ENCODE data around the gene WWOX. TPM values are rescaled to one million over a fixed set of nuclear protein-coding genes. Genes with fewer than 3 reads are reported as not detected.

WWOX gene
- total RNA-seq, 1 donor from 2014 or later, result 18.6 TPM

DNA sequence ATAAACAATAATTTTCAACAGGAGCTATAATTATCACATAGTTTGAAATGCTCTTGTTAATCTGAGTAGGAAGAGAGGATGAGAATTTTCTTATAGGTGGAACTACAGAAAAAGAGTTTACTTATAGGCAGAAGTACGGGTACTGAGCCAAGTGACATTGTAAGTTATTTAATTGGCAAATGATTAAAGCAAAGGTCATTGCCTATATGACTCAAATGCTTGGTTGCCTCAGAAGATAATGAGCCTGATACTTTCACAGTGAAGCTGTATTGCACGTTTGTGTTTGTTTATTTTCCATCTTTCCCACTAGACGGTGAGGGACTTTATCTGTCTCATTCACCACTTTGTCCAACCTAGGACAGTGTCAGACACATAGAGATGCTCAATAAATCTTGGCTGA lies 751.8 kb downstream of the WWOX start:
- Mint-ChIP-seq H3K27ac (ENCODE audit: unreplicated experiment) (no peak overlapping the region), H3K4me3 (ENCODE audit: unreplicated experiment) (no peak overlapping the region), H3K9me3 (ENCODE audit: unreplicated experiment) (no peaks in the 10 kb centered on the region), H3K4me1 (ENCODE audit: unreplicated experiment) (peaks cover 8% of the 10 kb centered on the region), H3K27me3 (ENCODE audit: unreplicated experiment) (no peaks in the 10 kb centered on the region), H3K36me3 (ENCODE audit: low read depth, unreplicated experiment) (no peaks in the 10 kb centered on the region)
- DNase-seq (ENCODE audit: low spot score), result no peak
- TF ChIP-seq, protein P1, sequence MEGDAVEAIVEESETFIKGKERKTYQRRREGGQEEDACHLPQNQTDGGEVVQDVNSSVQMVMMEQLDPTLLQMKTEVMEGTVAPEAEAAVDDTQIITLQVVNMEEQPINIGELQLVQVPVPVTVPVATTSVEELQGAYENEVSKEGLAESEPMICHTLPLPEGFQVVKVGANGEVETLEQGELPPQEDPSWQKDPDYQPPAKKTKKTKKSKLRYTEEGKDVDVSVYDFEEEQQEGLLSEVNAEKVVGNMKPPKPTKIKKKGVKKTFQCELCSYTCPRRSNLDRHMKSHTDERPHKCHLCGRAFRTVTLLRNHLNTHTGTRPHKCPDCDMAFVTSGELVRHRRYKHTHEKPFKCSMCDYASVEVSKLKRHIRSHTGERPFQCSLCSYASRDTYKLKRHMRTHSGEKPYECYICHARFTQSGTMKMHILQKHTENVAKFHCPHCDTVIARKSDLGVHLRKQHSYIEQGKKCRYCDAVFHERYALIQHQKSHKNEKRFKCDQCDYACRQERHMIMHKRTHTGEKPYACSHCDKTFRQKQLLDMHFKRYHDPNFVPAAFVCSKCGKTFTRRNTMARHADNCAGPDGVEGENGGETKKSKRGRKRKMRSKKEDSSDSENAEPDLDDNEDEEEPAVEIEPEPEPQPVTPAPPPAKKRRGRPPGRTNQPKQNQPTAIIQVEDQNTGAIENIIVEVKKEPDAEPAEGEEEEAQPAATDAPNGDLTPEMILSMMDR (IDR thresholded peaks at IDR 0.05; ENCODE audit: unreplicated experiment), result no peak

DNA sequence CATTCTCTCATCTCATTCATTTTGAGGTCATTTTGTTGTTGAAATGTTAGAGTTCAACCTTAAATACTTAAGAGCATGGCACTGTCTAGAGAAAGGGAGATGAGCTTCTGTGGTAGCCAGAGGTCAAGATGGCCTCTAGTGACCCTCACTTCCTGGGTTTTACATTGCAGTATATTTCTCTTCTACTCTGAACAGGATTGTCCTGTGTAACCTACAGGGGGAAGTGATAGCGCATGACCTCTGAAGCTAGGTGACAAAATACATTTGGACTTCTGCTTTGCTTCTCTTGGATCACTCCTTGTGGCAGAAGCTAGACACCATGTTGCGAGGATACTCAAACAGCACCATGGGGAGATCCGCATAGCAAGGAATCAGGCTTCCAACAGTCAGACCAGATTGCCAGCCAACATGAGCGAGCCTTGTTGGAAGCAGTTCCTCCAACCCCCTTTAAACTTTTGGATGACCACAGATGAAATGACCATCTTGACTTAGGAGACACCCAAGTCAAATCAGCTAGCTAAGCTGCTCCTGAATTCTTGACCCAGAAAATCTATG lies 752.7 kb downstream of the WWOX start:
- Mint-ChIP-seq H3K4me3 (ENCODE audit: unreplicated experiment) (no peak overlapping the region), H3K36me3 (ENCODE audit: low read depth, unreplicated experiment) (no peaks in the 10 kb centered on the region), H3K27me3 (ENCODE audit: unreplicated experiment) (no peaks in the 10 kb centered on the region), H3K9me3 (ENCODE audit: unreplicated experiment) (no peaks in the 10 kb centered on the region), H3K4me1 (ENCODE audit: unreplicated experiment) (peaks cover 8% of the 10 kb centered on the region), H3K27ac (ENCODE audit: unreplicated experiment) (no peak overlapping the region)
- DNase-seq (ENCODE audit: low spot score), result no peak
- TF ChIP-seq, protein P1 (IDR thresholded peaks at IDR 0.05; ENCODE audit: unreplicated experiment), result no peak

DNA sequence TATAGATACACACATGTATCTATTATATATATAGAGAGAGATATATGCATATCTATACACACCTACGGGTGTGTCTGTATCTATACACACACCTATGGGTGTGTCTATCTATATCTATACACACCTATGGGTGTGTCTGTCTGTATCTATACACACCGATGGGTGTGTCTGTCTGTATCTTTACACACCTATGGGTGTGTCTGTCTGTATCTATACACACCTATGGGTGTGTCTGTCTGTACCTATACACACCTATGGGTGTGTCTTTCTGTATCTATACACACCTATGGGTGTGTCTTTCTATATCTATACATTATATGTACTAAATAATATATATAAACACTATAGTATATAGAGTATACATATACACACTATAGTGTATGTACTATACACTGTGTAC lies 762.6 kb downstream of the WWOX start:
- Mint-ChIP-seq H3K4me3 (ENCODE audit: unreplicated experiment) (no peak overlapping the region), H3K9me3 (ENCODE audit: unreplicated experiment) (no peaks in the 10 kb centered on the region), H3K4me1 (ENCODE audit: unreplicated experiment) (no peaks in the 10 kb centered on the region), H3K36me3 (ENCODE audit: low read depth, unreplicated experiment) (no peaks in the 10 kb centered on the region), H3K27me3 (ENCODE audit: unreplicated experiment) (no peaks in the 10 kb centered on the region), H3K27ac (ENCODE audit: unreplicated experiment) (no peak overlapping the region)
- DNase-seq (ENCODE audit: low spot score), result no peak
- TF ChIP-seq, protein P1 (IDR thresholded peaks at IDR 0.05; ENCODE audit: unreplicated experiment), result no peak

DNA sequence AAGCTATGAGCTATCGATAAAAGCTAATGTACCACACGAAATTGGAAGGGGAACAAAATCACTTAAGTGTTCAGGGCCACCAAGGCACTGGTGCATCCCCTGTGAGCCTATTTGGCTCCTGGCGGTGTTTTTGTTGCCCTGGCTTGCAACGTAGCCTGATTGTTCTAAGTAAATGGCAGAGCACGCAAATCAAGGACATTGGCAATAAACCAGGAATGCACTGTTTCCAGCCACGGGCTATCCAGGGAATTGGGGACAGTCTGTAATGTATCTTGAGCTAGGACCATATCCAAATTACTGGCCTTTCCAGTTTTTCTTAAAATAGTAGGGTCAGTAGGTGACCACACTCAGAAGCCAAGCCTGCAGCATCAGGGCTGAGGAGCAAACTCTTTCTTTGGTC lies 767.1 kb downstream of the WWOX start:
- Mint-ChIP-seq H3K27me3 (ENCODE audit: unreplicated experiment) (no peaks in the 10 kb centered on the region), H3K4me1 (ENCODE audit: unreplicated experiment) (peaks cover 12% of the 10 kb centered on the region), H3K4me3 (ENCODE audit: unreplicated experiment) (no peak overlapping the region)

DNA sequence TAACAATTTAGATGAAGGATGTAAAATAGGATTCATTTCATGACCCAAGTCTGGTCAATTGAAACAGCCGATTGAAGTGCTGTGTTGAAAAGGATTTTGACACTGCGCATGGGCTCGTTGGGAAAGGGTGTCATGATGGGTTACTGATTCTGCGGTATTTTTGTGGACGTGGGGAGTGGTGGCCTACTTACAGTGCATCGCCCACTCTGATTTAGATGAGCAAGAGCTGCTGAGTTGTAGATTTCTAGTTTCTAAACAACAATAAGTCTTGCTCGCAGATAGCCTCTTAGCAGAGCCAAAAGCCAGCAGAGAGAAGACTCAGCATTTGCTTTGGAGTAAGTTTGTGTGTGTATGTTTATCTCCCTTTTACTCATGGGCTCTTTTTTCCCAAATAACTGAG lies 770.0 kb downstream of the WWOX start:
- no peaks in the 10 kb centered on the region for H3K27me3 Mint-ChIP-seq (ENCODE audit: unreplicated experiment)
- peaks cover 12% of the 10 kb centered on the region for H3K4me1 Mint-ChIP-seq (ENCODE audit: unreplicated experiment)
- DNase-seq (ENCODE audit: low spot score), result no peak
- H3K36me3 Mint-ChIP-seq (ENCODE audit: low read depth, unreplicated experiment), result no peaks in the 10 kb centered on the region
- H3K9me3 Mint-ChIP-seq (ENCODE audit: unreplicated experiment), result no peaks in the 10 kb centered on the region
- TF ChIP-seq, protein P1 (IDR thresholded peaks at IDR 0.05; ENCODE audit: unreplicated experiment), result no peak
- H3K4me3 Mint-ChIP-seq (ENCODE audit: unreplicated experiment), result no peak overlapping the region
- H3K27ac Mint-ChIP-seq (ENCODE audit: unreplicated experiment), result no peak overlapping the region

More for the DNA sequence above, 767.1 kb downstream of the WWOX start:
- H3K27ac Mint-ChIP-seq (ENCODE audit: unreplicated experiment), result no peak overlapping the region
- H3K9me3 Mint-ChIP-seq (ENCODE audit: unreplicated experiment), result no peaks in the 10 kb centered on the region
- TF ChIP-seq, protein P1 (IDR thresholded peaks at IDR 0.05; ENCODE audit: unreplicated experiment), result no peak
- no peaks in the 10 kb centered on the region for H3K36me3 Mint-ChIP-seq (ENCODE audit: low read depth, unreplicated experiment)
- no peak for DNase-seq (ENCODE audit: low spot score)
